ENCODE results near the gene CREB3L2.

Gene CREB3L2

GRCh38 chr7:137961200-137962177 is 40.4 kb downstream of the CREB3L2 start:
- Mint-ChIP-seq H3K9me3 (ENCODE audit: low read depth) (no peaks in the 10 kb centered on the region), H3K4me3 (no peak overlapping the region), H3K36me3 (peaks cover 19% of the 10 kb centered on the region), H3K27ac (no peak overlapping the region), H3K4me1 (ENCODE audit: low read depth) (peaks cover 9% of the 10 kb centered on the region), H3K27me3 (no peaks in the 10 kb centered on the region)

GRCh38 chr7:137960020-137960419 is 41.9 kb downstream of the CREB3L2 start:
- Mint-ChIP-seq H3K4me3 (no peak overlapping the region), H3K27me3 (no peaks in the 10 kb centered on the region), H3K9me3 (ENCODE audit: low read depth) (no peaks in the 10 kb centered on the region), H3K27ac (no peak overlapping the region), H3K36me3 (peaks cover 19% of the 10 kb centered on the region), H3K4me1 (ENCODE audit: low read depth) (no peaks in the 10 kb centered on the region)

GRCh38 chr7:137958470-137959431 is 43.1 kb downstream of the CREB3L2 start:
- peaks cover 19% of the 10 kb centered on the region for H3K36me3 Mint-ChIP-seq
- H3K4me3 Mint-ChIP-seq = no peak overlapping the region
- H3K4me1 Mint-ChIP-seq (ENCODE audit: low read depth) = no peaks in the 10 kb centered on the region
- H3K27me3 Mint-ChIP-seq = no peaks in the 10 kb centered on the region
- no peaks in the 10 kb centered on the region for H3K9me3 Mint-ChIP-seq (ENCODE audit: low read depth)
- no peak overlapping the region for H3K27ac Mint-ChIP-seq

- H3K9me3 Mint-ChIP-seq (ENCODE audit: low read depth) = no peaks in the 10 kb centered on the region
- no peaks in the 10 kb centered on the region for H3K27me3 Mint-ChIP-seq
- H3K4me3 Mint-ChIP-seq = no peak overlapping the region
- peaks cover 19% of the 10 kb centered on the region for H3K36me3 Mint-ChIP-seq
- H3K27ac Mint-ChIP-seq = no peak overlapping the region
- H3K4me1 Mint-ChIP-seq (ENCODE audit: low read depth) = no peaks in the 10 kb centered on the region
Observed at GRCh38 chr7:137957887-137958286, 44.0 kb downstream of the CREB3L2 start.

GRCh38 chr7:137956591-137956990 is 45.3 kb downstream of the CREB3L2 start:
- H3K27ac Mint-ChIP-seq = no peak overlapping the region
- H3K4me1 Mint-ChIP-seq (ENCODE audit: low read depth) = no peaks in the 10 kb centered on the region
- no peak overlapping the region for H3K4me3 Mint-ChIP-seq
- H3K27me3 Mint-ChIP-seq = no peaks in the 10 kb centered on the region
- H3K36me3 Mint-ChIP-seq = peaks cover 15% of the 10 kb centered on the region
- no peaks in the 10 kb centered on the region for H3K9me3 Mint-ChIP-seq (ENCODE audit: low read depth)

- Mint-ChIP-seq H3K4me1 (ENCODE audit: low read depth) (no peaks in the 10 kb centered on the region), H3K27ac (no peak overlapping the region), H3K36me3 (peaks cover 15% of the 10 kb centered on the region), H3K4me3 (no peak overlapping the region), H3K9me3 (ENCODE audit: low read depth) (no peaks in the 10 kb centered on the region), H3K27me3 (no peaks in the 10 kb centered on the region)
Observed at GRCh38 chr7:137956183-137956582, 45.7 kb downstream of the CREB3L2 start.

- Mint-ChIP-seq H3K36me3 (peaks cover 11% of the 10 kb centered on the region), H3K4me3 (no peak overlapping the region), H3K27ac (no peak overlapping the region), H3K9me3 (ENCODE audit: low read depth) (no peaks in the 10 kb centered on the region), H3K27me3 (no peaks in the 10 kb centered on the region), H3K4me1 (ENCODE audit: low read depth) (peaks cover 6% of the 10 kb centered on the region)
Observed at GRCh38 chr7:137954614-137955013, 47.3 kb downstream of the CREB3L2 start.

GRCh38 chr7:137953665-137954470 is 48.0 kb downstream of the CREB3L2 start:
- Mint-ChIP-seq H3K27ac (no peak overlapping the region), H3K27me3 (no peaks in the 10 kb centered on the region), H3K36me3 (peaks cover 11% of the 10 kb centered on the region), H3K4me3 (no peak overlapping the region), H3K9me3 (ENCODE audit: low read depth) (no peaks in the 10 kb centered on the region), H3K4me1 (ENCODE audit: low read depth) (peaks cover 6% of the 10 kb centered on the region)

- Mint-ChIP-seq H3K27ac (no peak overlapping the region), H3K4me1 (ENCODE audit: low read depth) (peaks cover 6% of the 10 kb centered on the region), H3K27me3 (no peaks in the 10 kb centered on the region), H3K36me3 (peaks cover 4% of the 10 kb centered on the region), H3K4me3 (no peak overlapping the region), H3K9me3 (ENCODE audit: low read depth) (no peaks in the 10 kb centered on the region)
Observed at GRCh38 chr7:137953043-137953664, 48.7 kb downstream of the CREB3L2 start.

- H3K36me3 Mint-ChIP-seq = peaks cover 4% of the 10 kb centered on the region
- peaks cover 6% of the 10 kb centered on the region for H3K4me1 Mint-ChIP-seq (ENCODE audit: low read depth)
- H3K4me3 Mint-ChIP-seq = no peak overlapping the region
- H3K9me3 Mint-ChIP-seq (ENCODE audit: low read depth) = no peaks in the 10 kb centered on the region
- H3K27ac Mint-ChIP-seq = no peak overlapping the region
- H3K27me3 Mint-ChIP-seq = no peaks in the 10 kb centered on the region
Observed at GRCh38 chr7:137952426-137952805, 49.5 kb downstream of the CREB3L2 start.

GRCh38 chr7:137951700-137952425 is 50.0 kb downstream of the CREB3L2 start:
- Mint-ChIP-seq H3K9me3 (ENCODE audit: low read depth) (no peaks in the 10 kb centered on the region), H3K4me3 (no peak overlapping the region), H3K4me1 (ENCODE audit: low read depth) (peaks cover 6% of the 10 kb centered on the region), H3K27ac (no peak overlapping the region), H3K27me3 (no peaks in the 10 kb centered on the region), H3K36me3 (no peaks in the 10 kb centered on the region)

GRCh38 chr7:137950967-137951366 is 50.9 kb downstream of the CREB3L2 start:
- Mint-ChIP-seq H3K4me3 (no peak overlapping the region), H3K9me3 (ENCODE audit: low read depth) (no peaks in the 10 kb centered on the region), H3K27ac (no peak overlapping the region), H3K27me3 (no peaks in the 10 kb centered on the region), H3K36me3 (no peaks in the 10 kb centered on the region), H3K4me1 (ENCODE audit: low read depth) (peaks cover 6% of the 10 kb centered on the region)

GRCh38 chr7:137950263-137950621 is 51.6 kb downstream of the CREB3L2 start:
- H3K4me3 Mint-ChIP-seq = no peak overlapping the region
- peaks cover 6% of the 10 kb centered on the region for H3K4me1 Mint-ChIP-seq (ENCODE audit: low read depth)
- no peaks in the 10 kb centered on the region for H3K36me3 Mint-ChIP-seq
- H3K9me3 Mint-ChIP-seq (ENCODE audit: low read depth) = no peaks in the 10 kb centered on the region
- no peak overlapping the region for H3K27ac Mint-ChIP-seq
- no peaks in the 10 kb centered on the region for H3K27me3 Mint-ChIP-seq
